GM23338 (cell line): ENCODE results near the gene DDI2. TPM values are rescaled to one million over a fixed set of nuclear protein-coding genes. Genes with fewer than 3 reads are reported as not detected.
A peak's percentile ranks its signal among the peaks of the same experiment; 100 is the strongest.

Experiments used
- ATAC-seq: fragments of 200-7000 bp; cut with Tn5 transposase; 3 replicates; pipeline ENCODE4 v1.9.1; 2020
- DNase-seq: peaks from one replicate; pipeline ENCODE4 v3.0.0-alpha.2; 2015; ENCODE audit warnings: low spot score
- H2AFZ ChIP-seq: fragments of 200-600 bp; sonication (generic); 2 replicates; pipeline ENCODE4 v1.8.0; 2016; ENCODE audit warnings: antibody characterized with exemption, mild to moderate bottlenecking, moderate library complexity
- H3F3A ChIP-seq: fragments of 200-600 bp; sonication (generic); replicated peaks from 2 replicates; pipeline ENCODE4 v1.8.0; 2017; ENCODE audit warnings: antibody characterized with exemption, mixed run types, low read depth
- H3K27ac ChIP-seq: fragments of 200-600 bp; sonication (generic); 2 replicates; pipeline ENCODE4 v1.6.1; 2016; ENCODE audit warnings: low read depth
- H3K27me3 ChIP-seq: fragments of 200-600 bp; sonication (generic); 2 replicates; pipeline ENCODE4 v1.8.0; 2016; ENCODE audit warnings: mild to moderate bottlenecking, mixed run types, moderate library complexity; ENCODE audit not compliant: insufficient read depth
- H3K36me3 ChIP-seq: fragments of 200-600 bp; sonication (generic); 2 replicates; pipeline ENCODE4 v1.8.0; 2016; ENCODE audit warnings: mild to moderate bottlenecking; ENCODE audit not compliant: insufficient read depth
- H3K4me1 ChIP-seq: fragments of 200-600 bp; sonication (generic); 2 replicates; pipeline ENCODE4 v1.8.0; 2016; ENCODE audit warnings: mild to moderate bottlenecking, moderate library complexity; ENCODE audit not compliant: insufficient read depth
- H3K4me2 ChIP-seq: fragments of 200-600 bp; sonication (generic); 2 replicates; pipeline ENCODE4 v1.7.1; 2017; ENCODE audit warnings: mixed run types
- H3K4me3 ChIP-seq: fragments of 200-600 bp; sonication (generic); 2 replicates; pipeline ENCODE4 v1.6.1; 2016; ENCODE audit warnings: mixed run types
- H3K79me2 ChIP-seq: fragments of 200-600 bp; sonication (generic); replicated peaks from 2 replicates; pipeline ENCODE4 v1.8.0; 2017; ENCODE audit warnings: mild to moderate bottlenecking; ENCODE audit not compliant: insufficient read depth
- H3K9me2 ChIP-seq: fragments of 200-600 bp; sonication (generic); 2 replicates; pipeline ENCODE4 v1.8.0; 2017; ENCODE audit not compliant: insufficient read depth
- H4K20me1 ChIP-seq: fragments of 200-600 bp; sonication (generic); replicated peaks from 2 replicates; pipeline ENCODE4 v1.8.0; 2017; ENCODE audit warnings: mild to moderate bottlenecking; ENCODE audit not compliant: insufficient read depth
- H3K27ac Mint-ChIP-seq: 2 replicates; pipeline ENCODE4 v1.8.0; 2020; ENCODE audit warnings: inconsistent platforms, mild to moderate bottlenecking, moderate library complexity, mixed read lengths
- H3K27me3 Mint-ChIP-seq: 3 replicates; pipeline ENCODE4 v1.8.0; 2022; ENCODE audit warnings: low read depth, mild to moderate bottlenecking, moderate library complexity, mixed read lengths, inconsistent platforms; ENCODE audit not compliant: insufficient read depth, poor library complexity
- H3K36me3 Mint-ChIP-seq: 3 replicates; pipeline ENCODE4 v1.8.0; 2021; ENCODE audit warnings: low read depth, mild to moderate bottlenecking, inconsistent platforms, moderate library complexity, mixed read lengths
- H3K4me1 Mint-ChIP-seq: 3 replicates; pipeline ENCODE4 v1.8.0; 2020; ENCODE audit warnings: mild to moderate bottlenecking, inconsistent platforms, mixed read lengths
- H3K4me3 Mint-ChIP-seq: 3 replicates; pipeline ENCODE4 v1.8.0; 2021; ENCODE audit warnings: moderate library complexity, mild to moderate bottlenecking, inconsistent platforms, mixed read lengths
- H3K9me3 Mint-ChIP-seq: 3 replicates; pipeline ENCODE4 v1.8.0; 2020; ENCODE audit warnings: moderate library complexity, mild to moderate bottlenecking, inconsistent platforms, mixed read lengths
- EZH2phosphoT487 ChIP-seq: fragments of 200-600 bp; sonication (generic); IDR thresholded peaks from one replicate; pipeline ENCODE4 v1.8.1; 2018; ENCODE audit warnings: antibody characterized with exemption; ENCODE audit not compliant: unreplicated experiment
- JUNB ChIP-seq: IDR thresholded peaks from one replicate; pipeline ENCODE4 v1.6.1; 2016; ENCODE audit warnings: antibody characterized with exemption; ENCODE audit not compliant: unreplicated experiment
- STAT1 ChIP-seq: IDR thresholded peaks from one replicate; pipeline ENCODE4 v1.6.1; 2016; ENCODE audit warnings: antibody characterized with exemption; ENCODE audit not compliant: unreplicated experiment
- ZNF331 ChIP-seq: fragments of 250-450 bp; sonication (Bioruptor Pico); IDR thresholded peaks from 2 replicates; pipeline ENCODE4 v1.5.0; 2020; ENCODE audit warnings: low read depth, mild to moderate bottlenecking, moderate library complexity
- polyA plus RNA-seq: library from polyadenylated mRNA; unstranded; fragments of >200 nt; fragmentation: Nextera tagmentation; extraction: Ambion mirVana; gene quantifications from 2 replicates; pipeline ENCODE4 v1.2.1, GENCODE V29; 2016
- total RNA-seq: library from RNA; depleted of rRNA; stranded (reverse); fragments of >200 nt; shearing (Covaris generic); gene quantifications from 2 replicates; pipeline ENCODE4 v1.2.3, GENCODE V29; 2014
- TF ChIP-seq, protein P1 (sequence below), 2 experiments: fragments of 200-600 bp in 1 of 2; sonication (generic) in 1 of 2; conservative IDR thresholded peaks; 2 replicates each; pipeline versions ENCODE4 v1.5.1 to v1.6.1; 2016 to 2017; ENCODE audit warnings: antibody characterized with exemption in 2 of 2, low read depth in 2 of 2, mild to moderate bottlenecking in 2 of 2, moderate library complexity in 1 of 2
- TF ChIP-seq, protein P2 (sequence below): IDR thresholded peaks from one replicate; pipeline ENCODE4 v1.6.1; 2018; ENCODE audit warnings: antibody characterized with exemption; ENCODE audit not compliant: unreplicated experiment
- TF ChIP-seq, protein P3 (sequence below): IDR thresholded peaks from 2 replicates; pipeline ENCODE4 v1.6.1; 2016; ENCODE audit warnings: antibody characterized with exemption

Gene DDI2
- total and polyA plus RNA-seq, 2 experiments from 2014 or later, result 8.0 to 43.3 TPM

DNA sequence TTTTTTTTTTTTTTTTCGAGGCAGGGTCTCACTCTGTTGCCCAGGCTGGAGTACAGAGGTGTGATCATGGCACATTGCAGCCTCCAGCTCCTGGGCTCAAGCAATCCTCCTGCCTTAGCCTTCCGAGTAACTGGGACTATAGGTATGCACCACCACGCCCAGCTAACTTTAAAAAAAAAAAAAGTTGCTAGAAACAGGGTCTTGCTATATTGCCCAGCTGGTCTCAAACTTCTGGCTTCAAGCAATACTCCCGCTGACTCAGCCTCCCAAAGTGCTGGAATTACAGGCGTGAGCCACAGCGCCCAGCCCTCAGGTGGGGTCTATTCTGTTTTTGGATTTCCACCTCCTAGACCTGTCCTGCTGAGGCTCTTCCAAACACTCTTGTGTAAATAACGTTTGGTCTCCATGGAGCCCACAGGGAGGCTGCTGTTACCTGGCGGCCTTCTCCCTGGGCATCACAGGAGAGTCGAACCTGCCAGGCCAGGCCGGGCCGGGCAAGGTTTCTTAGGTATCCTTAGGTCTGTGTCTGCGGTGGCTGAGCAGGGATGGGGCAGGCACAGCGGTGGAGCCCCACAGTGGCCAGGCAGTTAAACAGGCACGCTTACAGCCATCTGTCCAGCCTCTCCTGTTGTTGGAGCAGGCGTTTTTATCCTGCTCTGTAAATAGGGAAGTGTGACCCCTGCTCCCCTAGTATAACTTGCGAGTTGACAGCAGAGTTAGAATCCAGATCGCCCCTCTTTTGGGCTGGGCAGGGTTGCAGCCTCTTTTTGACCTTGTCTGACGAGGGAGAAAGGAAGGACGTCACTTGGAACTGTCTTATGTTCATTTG is 85.7 kb downstream of the DDI2 start:
- peak; percentile 94 for ATAC-seq
- Histone ChIP-seq H2AFZ (no peak overlapping the region), H3F3A (0 out of 2 replicates have a peak, but pooled peaks cover 8% of the 10 kb centered on the region), H3K9me2 (no peaks in the 10 kb centered on the region), H3K79me2 (peaks cover 37% of the 10 kb centered on the region), H3K36me3 (no peaks in the 10 kb centered on the region), H4K20me1 (peaks cover 4% of the 10 kb centered on the region; the same call in 1 of the 2 replicates), H3K4me1 (0 out of 2 replicates have a peak, but pooled peaks cover 3% of the 10 kb centered on the region), H3K4me2 (no peak overlapping the region), H3K27ac (peak overlapping the region; percentile 91), H3K27me3 (no peaks in the 10 kb centered on the region), H3K4me3 (no peak overlapping the region)
- peak overlapping the region; percentile 41; the same call in 1 of the 2 replicates for H3K27ac Mint-ChIP-seq
- H3K36me3 Mint-ChIP-seq, result peaks cover 12% of the 10 kb centered on the region
- peaks cover 6% of the 10 kb centered on the region for H3K27me3 Mint-ChIP-seq
- no peaks in the 10 kb centered on the region for H3K9me3 Mint-ChIP-seq
- DNase-seq, result peak; percentile 58
- H3K4me1 Mint-ChIP-seq, result peaks cover 4% of the 10 kb centered on the region
- TF ChIP-seq, protein P1, sequence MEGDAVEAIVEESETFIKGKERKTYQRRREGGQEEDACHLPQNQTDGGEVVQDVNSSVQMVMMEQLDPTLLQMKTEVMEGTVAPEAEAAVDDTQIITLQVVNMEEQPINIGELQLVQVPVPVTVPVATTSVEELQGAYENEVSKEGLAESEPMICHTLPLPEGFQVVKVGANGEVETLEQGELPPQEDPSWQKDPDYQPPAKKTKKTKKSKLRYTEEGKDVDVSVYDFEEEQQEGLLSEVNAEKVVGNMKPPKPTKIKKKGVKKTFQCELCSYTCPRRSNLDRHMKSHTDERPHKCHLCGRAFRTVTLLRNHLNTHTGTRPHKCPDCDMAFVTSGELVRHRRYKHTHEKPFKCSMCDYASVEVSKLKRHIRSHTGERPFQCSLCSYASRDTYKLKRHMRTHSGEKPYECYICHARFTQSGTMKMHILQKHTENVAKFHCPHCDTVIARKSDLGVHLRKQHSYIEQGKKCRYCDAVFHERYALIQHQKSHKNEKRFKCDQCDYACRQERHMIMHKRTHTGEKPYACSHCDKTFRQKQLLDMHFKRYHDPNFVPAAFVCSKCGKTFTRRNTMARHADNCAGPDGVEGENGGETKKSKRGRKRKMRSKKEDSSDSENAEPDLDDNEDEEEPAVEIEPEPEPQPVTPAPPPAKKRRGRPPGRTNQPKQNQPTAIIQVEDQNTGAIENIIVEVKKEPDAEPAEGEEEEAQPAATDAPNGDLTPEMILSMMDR (conservative IDR thresholded peaks at IDR 0.05; ENCODE audit: low read depth in 2 of 2), result peak; percentile 36 to 64; a peak in 3 of 4 replicates
- no peak for TF ChIP-seq STAT1
- no peak overlapping the region for H3K4me3 Mint-ChIP-seq

DNA sequence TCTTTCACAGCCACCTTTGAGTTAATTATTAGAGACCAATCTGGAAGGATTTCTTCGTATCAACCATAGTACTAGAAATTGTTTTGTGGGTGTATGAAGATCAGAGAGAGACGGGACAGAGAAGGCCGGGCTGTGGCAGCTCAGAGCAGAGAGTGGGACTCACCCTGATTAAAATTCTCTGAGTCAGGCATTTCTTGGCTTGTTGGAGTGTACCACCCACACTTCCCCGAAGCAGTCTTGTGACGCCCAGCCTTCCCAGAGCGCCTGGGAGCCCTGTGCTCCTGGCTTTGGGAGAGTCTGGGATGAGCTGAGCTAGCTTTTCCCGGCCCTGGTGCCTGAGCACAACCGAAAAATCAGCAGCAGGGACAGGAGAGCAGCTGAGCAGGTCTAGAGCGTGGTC is 86.3 kb downstream of the DDI2 start:
- no peak overlapping the region for H3K4me3 ChIP-seq
- Mint-ChIP-seq H3K27ac (no peak overlapping the region), H3K4me3 (no peak overlapping the region), H3K27me3 (peaks cover 6% of the 10 kb centered on the region), H3K4me1 (peaks cover 4% of the 10 kb centered on the region), H3K36me3 (peaks cover 11% of the 10 kb centered on the region), H3K9me3 (no peaks in the 10 kb centered on the region)
- peaks cover 4% of the 10 kb centered on the region; the same call in 1 of the 2 replicates for H4K20me1 ChIP-seq
- peaks cover 32% of the 10 kb centered on the region for H3K79me2 ChIP-seq
- no peaks in the 10 kb centered on the region for H3K36me3 ChIP-seq
- no peak overlapping the region for H3K4me2 ChIP-seq
- H2AFZ ChIP-seq, result no peak overlapping the region
- peak overlapping the region; percentile 91 for H3K27ac ChIP-seq
- no peak for TF ChIP-seq EZH2phosphoT487
- no peaks in the 10 kb centered on the region for H3K27me3 ChIP-seq
- 0 out of 2 replicates have a peak, but pooled peaks cover 3% of the 10 kb centered on the region for H3K4me1 ChIP-seq
- ATAC-seq, result peak; percentile 40
- no peaks in the 10 kb centered on the region for H3K9me2 ChIP-seq
- no peak for DNase-seq
- 0 out of 2 replicates have a peak, but pooled peaks cover 8% of the 10 kb centered on the region for H3F3A ChIP-seq

DNA sequence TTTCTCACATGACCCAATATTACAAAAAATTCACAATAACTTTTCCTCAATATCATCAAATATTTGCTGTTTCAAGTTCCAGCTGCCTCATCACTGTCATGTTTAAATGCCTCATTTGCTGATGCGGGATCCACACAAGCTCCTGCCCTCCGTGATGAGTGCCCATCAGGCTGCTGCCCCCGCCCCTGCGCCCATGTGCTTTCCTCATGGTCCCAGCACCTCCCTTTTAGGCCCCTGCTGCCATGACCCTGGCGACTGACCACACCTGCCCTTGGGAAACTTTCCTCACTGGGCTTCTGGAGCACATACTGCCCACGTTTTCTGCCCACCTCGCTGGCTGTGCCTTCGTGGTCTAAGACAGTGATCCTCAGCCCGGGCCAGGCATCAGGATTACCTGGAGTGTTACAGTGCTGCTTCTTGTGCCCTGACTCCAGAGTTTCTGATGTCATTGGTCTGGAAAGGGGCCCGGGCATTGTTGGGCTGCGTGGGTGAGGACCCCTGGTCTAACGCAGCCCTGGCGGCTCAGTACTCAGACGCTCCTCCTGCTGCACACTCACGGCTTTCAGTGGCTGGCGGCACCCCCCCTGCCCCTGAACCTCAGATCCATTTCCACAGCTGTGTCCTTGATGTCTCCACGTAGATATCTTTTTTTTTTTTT is 87.4 kb downstream of the DDI2 start:
- DNase-seq (no peak), ATAC-seq (no peak)
- Histone ChIP-seq H3K27ac (no peak overlapping the region), H3K9me2 (no peaks in the 10 kb centered on the region), H3K27me3 (no peaks in the 10 kb centered on the region), H3K4me2 (no peak overlapping the region), H4K20me1 (peaks cover 14% of the 10 kb centered on the region; the same call in 1 of the 2 replicates), H3K4me1 (0 out of 2 replicates have a peak, but pooled peaks cover 3% of the 10 kb centered on the region), H3F3A (0 out of 2 replicates have a peak, but pooled peaks cover 8% of the 10 kb centered on the region), H3K4me3 (no peak overlapping the region), H2AFZ (no peak overlapping the region), H3K79me2 (peaks cover 24% of the 10 kb centered on the region), H3K36me3 (no peaks in the 10 kb centered on the region)
- Mint-ChIP-seq H3K4me3 (no peak overlapping the region), H3K4me1 (peaks cover 4% of the 10 kb centered on the region), H3K27me3 (peaks cover 8% of the 10 kb centered on the region), H3K36me3 (peaks cover 4% of the 10 kb centered on the region; the same call in 2 of the 3 replicates), H3K27ac (no peak overlapping the region), H3K9me3 (no peaks in the 10 kb centered on the region)
- TF ChIP-seq, protein P2, sequence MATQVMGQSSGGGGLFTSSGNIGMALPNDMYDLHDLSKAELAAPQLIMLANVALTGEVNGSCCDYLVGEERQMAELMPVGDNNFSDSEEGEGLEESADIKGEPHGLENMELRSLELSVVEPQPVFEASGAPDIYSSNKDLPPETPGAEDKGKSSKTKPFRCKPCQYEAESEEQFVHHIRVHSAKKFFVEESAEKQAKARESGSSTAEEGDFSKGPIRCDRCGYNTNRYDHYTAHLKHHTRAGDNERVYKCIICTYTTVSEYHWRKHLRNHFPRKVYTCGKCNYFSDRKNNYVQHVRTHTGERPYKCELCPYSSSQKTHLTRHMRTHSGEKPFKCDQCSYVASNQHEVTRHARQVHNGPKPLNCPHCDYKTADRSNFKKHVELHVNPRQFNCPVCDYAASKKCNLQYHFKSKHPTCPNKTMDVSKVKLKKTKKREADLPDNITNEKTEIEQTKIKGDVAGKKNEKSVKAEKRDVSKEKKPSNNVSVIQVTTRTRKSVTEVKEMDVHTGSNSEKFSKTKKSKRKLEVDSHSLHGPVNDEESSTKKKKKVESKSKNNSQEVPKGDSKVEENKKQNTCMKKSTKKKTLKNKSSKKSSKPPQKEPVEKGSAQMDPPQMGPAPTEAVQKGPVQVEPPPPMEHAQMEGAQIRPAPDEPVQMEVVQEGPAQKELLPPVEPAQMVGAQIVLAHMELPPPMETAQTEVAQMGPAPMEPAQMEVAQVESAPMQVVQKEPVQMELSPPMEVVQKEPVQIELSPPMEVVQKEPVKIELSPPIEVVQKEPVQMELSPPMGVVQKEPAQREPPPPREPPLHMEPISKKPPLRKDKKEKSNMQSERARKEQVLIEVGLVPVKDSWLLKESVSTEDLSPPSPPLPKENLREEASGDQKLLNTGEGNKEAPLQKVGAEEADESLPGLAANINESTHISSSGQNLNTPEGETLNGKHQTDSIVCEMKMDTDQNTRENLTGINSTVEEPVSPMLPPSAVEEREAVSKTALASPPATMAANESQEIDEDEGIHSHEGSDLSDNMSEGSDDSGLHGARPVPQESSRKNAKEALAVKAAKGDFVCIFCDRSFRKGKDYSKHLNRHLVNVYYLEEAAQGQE, result no peak
- TF ChIP-seq, protein P3, sequence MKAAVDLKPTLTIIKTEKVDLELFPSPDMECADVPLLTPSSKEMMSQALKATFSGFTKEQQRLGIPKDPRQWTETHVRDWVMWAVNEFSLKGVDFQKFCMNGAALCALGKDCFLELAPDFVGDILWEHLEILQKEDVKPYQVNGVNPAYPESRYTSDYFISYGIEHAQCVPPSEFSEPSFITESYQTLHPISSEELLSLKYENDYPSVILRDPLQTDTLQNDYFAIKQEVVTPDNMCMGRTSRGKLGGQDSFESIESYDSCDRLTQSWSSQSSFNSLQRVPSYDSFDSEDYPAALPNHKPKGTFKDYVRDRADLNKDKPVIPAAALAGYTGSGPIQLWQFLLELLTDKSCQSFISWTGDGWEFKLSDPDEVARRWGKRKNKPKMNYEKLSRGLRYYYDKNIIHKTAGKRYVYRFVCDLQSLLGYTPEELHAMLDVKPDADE, result no peak
- TF ChIP-seq JUNB, result no peak
- no peak for TF ChIP-seq EZH2phosphoT487
- no peak for TF ChIP-seq ZNF331 (CRISPR knock-in tag)
- TF ChIP-seq, protein P1 (conservative IDR thresholded peaks at IDR 0.05; ENCODE audit: low read depth in 2 of 2), result no peak
